Adrenal gland (tissue), 5 donors: ENCODE results near the gene WDR87.

Experiments used
- POLR2A ChIP-seq, 2 donors: fragments of 450-650 bp; IDR thresholded peaks; one replicate each; pipeline ENCODE4 v1.6.1; 2017; ENCODE audit warnings: antibody characterized with exemption in 2 of 2, mild to moderate bottlenecking in 2 of 2, moderate library complexity in 1 of 2
- TF ChIP-seq, protein P1 (sequence below), 6 experiments: fragments of 450-650 bp in 4 of 6; fragments of 200-600 bp in 2 of 6; sonication (generic) in 1 of 6; IDR thresholded peaks; 1 replicate in 5 of 6; 2 replicates in 1 of 6; pipeline versions ENCODE4 v1.5.1 to v1.8.0; 2016 to 2021; ENCODE audit warnings: antibody characterized with exemption in 6 of 6, mild to moderate bottlenecking in 2 of 6, moderate library complexity in 1 of 6
- donor health status: DM: no; HTN: no; CAD: no.

DNA sequence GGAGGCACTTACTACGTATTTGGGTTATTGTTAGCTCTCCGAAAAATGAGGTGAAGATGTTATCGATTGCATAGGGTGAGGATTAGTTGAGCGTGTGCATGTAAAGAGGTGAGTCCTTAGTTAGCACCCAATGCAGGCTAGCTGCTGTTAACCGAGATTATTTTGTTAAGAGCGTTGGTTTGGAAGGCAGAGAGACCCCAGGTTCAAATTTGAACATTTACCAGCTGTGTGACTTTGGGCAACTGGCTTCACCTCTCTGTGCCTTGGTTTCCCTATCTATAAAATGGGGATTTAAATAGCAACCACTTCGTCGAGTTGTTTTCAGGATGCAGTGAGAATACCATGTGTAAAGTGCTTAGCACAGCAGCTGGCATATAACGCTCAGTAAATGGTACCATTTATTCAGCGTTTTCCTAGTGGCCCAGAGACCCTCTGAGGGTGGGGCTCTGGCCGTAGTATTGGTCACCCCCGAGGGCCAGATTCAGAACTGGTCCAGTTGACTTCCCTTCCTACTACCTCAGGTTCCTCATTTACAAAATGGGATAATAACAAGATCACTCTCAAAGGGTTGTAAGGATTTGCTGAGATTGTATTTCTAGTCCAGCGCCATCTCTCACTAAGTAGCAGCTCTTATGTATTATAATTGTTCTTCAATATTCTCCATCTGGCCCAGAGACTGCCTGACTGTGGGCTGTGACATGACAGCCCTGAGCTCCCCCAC, 1.5 kb upstream of the WDR87 start:
- TF ChIP-seq, protein P1, sequence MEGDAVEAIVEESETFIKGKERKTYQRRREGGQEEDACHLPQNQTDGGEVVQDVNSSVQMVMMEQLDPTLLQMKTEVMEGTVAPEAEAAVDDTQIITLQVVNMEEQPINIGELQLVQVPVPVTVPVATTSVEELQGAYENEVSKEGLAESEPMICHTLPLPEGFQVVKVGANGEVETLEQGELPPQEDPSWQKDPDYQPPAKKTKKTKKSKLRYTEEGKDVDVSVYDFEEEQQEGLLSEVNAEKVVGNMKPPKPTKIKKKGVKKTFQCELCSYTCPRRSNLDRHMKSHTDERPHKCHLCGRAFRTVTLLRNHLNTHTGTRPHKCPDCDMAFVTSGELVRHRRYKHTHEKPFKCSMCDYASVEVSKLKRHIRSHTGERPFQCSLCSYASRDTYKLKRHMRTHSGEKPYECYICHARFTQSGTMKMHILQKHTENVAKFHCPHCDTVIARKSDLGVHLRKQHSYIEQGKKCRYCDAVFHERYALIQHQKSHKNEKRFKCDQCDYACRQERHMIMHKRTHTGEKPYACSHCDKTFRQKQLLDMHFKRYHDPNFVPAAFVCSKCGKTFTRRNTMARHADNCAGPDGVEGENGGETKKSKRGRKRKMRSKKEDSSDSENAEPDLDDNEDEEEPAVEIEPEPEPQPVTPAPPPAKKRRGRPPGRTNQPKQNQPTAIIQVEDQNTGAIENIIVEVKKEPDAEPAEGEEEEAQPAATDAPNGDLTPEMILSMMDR (IDR thresholded peaks at IDR 0.05): no peak
- TF ChIP-seq POLR2A (IDR thresholded peaks at IDR 0.05): no peak
